Astrocyte (in vitro differentiated cells and primary cell): ENCODE measurements around the gene ING5. TPM values are rescaled to one million over a fixed set of nuclear protein-coding genes. Genes with fewer than 3 reads are reported as not detected.

Source experiments
- DNase-seq: peaks from one replicate; pipeline ENCODE4 v3.0.0-alpha.2; 2010; ENCODE audit warnings: low read depth
- FAIRE-seq: peaks from 2 replicates; lab custom pipeline; 2011; peaks lifted over from hg19 to GRCh38; lab: Jason Lieb, UNC
- H2AFZ ChIP-seq: 2 replicates; pipeline ENCODE4 v1.6.0; 2012; ENCODE audit warnings: low read depth, low read length, inconsistent platforms
- H3K27ac ChIP-seq: 2 replicates; pipeline ENCODE4 v1.5.1; 2011; ENCODE audit warnings: low read depth, low read length, inconsistent platforms
- H3K27me3 ChIP-seq: 2 replicates; pipeline ENCODE4 v1.6.0; 2011; ENCODE audit warnings: low read length, inconsistent platforms; ENCODE audit not compliant: insufficient read depth
- H3K36me3 ChIP-seq: 2 replicates; pipeline ENCODE4 v1.5.1; 2011; ENCODE audit warnings: low read length, inconsistent platforms; ENCODE audit not compliant: insufficient read depth
- H3K4me1 ChIP-seq: 2 replicates; pipeline ENCODE4 v1.5.1; 2011; ENCODE audit warnings: low read length, inconsistent platforms; ENCODE audit not compliant: insufficient read depth
- H3K4me2 ChIP-seq: 2 replicates; pipeline ENCODE4 v1.6.0; 2012; ENCODE audit warnings: low read length, inconsistent platforms
- H3K4me3 ChIP-seq: 2 replicates; pipeline ENCODE4 v1.5.1; 2011; ENCODE audit warnings: low read depth, mild to moderate bottlenecking, low read length, inconsistent platforms; ENCODE audit not compliant: insufficient read depth
- H3K79me2 ChIP-seq: 2 replicates; pipeline ENCODE4 v1.6.0; 2012; ENCODE audit warnings: mild to moderate bottlenecking, low read length, inconsistent platforms; ENCODE audit not compliant: insufficient read depth
- H3K9ac ChIP-seq: 2 replicates; pipeline ENCODE4 v1.6.0; 2012; ENCODE audit warnings: mild to moderate bottlenecking, low read length, inconsistent platforms
- H3K9me3 ChIP-seq: 2 replicates; pipeline ENCODE4 v1.5.1; 2012; ENCODE audit warnings: low read depth, mild to moderate bottlenecking, low read length, inconsistent platforms; ENCODE audit not compliant: insufficient read depth
- H4K20me1 ChIP-seq: 2 replicates; pipeline ENCODE4 v1.6.0; 2012; ENCODE audit warnings: low read length, inconsistent platforms; ENCODE audit not compliant: insufficient read depth
- H3K27ac Mint-ChIP-seq: one replicate; pipeline ENCODE4 v1.8.0; 2021; ENCODE audit warnings: mild to moderate bottlenecking, mixed read lengths; ENCODE audit not compliant: unreplicated experiment
- H3K27me3 Mint-ChIP-seq: one replicate; pipeline ENCODE4 v1.8.0; 2021; ENCODE audit warnings: low read depth, mixed read lengths; ENCODE audit not compliant: unreplicated experiment
- H3K36me3 Mint-ChIP-seq: one replicate; pipeline ENCODE4 v1.8.0; 2021; ENCODE audit warnings: low read depth, mixed read lengths; ENCODE audit not compliant: unreplicated experiment
- H3K4me1 Mint-ChIP-seq: one replicate; pipeline ENCODE4 v1.8.0; 2021; ENCODE audit warnings: low read depth, mixed read lengths; ENCODE audit not compliant: unreplicated experiment
- H3K4me3 Mint-ChIP-seq: one replicate; pipeline ENCODE4 v1.8.0; 2021; ENCODE audit warnings: mild to moderate bottlenecking, moderate library complexity, mixed read lengths; ENCODE audit not compliant: unreplicated experiment
- H3K9me3 Mint-ChIP-seq: one replicate; pipeline ENCODE4 v1.8.0; 2021; ENCODE audit warnings: mild to moderate bottlenecking, mixed read lengths; ENCODE audit not compliant: unreplicated experiment
- CTCF ChIP-seq: IDR thresholded peaks from 2 replicates; pipeline ENCODE4 v1.5.1; 2011; ENCODE audit warnings: low read depth, mild to moderate bottlenecking, inconsistent platforms, low read length, moderate library complexity; ENCODE audit not compliant: insufficient read depth
- EZH2 ChIP-seq: IDR thresholded peaks from 2 replicates; pipeline ENCODE4 v1.6.1; 2012; ENCODE audit warnings: mild to moderate bottlenecking, low read length, inconsistent platforms; ENCODE audit not compliant: insufficient read depth
- total RNA-seq: library from RNA; stranded (reverse); gene quantifications from 2 replicates; pipeline ENCODE4 v1.2.1, GENCODE V29; 2021

ING5 gene
- total RNA-seq, 1 donor from 2014 or later = 19.7 TPM

- H3K9me3 Mint-ChIP-seq = peaks cover 13% of the 10 kb centered on the region
- no peaks in the 10 kb centered on the region for H3K79me2 ChIP-seq
- no peak overlapping the region for H3K27ac ChIP-seq
- no peaks in the 10 kb centered on the region for H3K4me1 ChIP-seq
- no peaks in the 10 kb centered on the region for H3K4me1 Mint-ChIP-seq
- H3K4me3 ChIP-seq = no peak overlapping the region
- no peak overlapping the region for H3K4me3 Mint-ChIP-seq
- H3K27ac Mint-ChIP-seq = no peak overlapping the region
- no peaks in the 10 kb centered on the region for H3K27me3 ChIP-seq
- H3K27me3 Mint-ChIP-seq = no peaks in the 10 kb centered on the region
- H4K20me1 ChIP-seq = no peaks in the 10 kb centered on the region
- peaks cover 5% of the 10 kb centered on the region for H3K9me3 ChIP-seq
- H3K36me3 ChIP-seq = peaks cover 5% of the 10 kb centered on the region
- H3K36me3 Mint-ChIP-seq = peaks cover 35% of the 10 kb centered on the region
- no peak for DNase-seq
- H3K9ac ChIP-seq = no peak overlapping the region
- TF ChIP-seq EZH2 (no peak), CTCF (no peak)
- FAIRE-seq = no peak
- H2AFZ ChIP-seq = no peak overlapping the region
- no peak overlapping the region for H3K4me2 ChIP-seq
Measured at GRCh38 chr2:241719093-241719492, 17.3 kb downstream of the ING5 start.

DNA sequence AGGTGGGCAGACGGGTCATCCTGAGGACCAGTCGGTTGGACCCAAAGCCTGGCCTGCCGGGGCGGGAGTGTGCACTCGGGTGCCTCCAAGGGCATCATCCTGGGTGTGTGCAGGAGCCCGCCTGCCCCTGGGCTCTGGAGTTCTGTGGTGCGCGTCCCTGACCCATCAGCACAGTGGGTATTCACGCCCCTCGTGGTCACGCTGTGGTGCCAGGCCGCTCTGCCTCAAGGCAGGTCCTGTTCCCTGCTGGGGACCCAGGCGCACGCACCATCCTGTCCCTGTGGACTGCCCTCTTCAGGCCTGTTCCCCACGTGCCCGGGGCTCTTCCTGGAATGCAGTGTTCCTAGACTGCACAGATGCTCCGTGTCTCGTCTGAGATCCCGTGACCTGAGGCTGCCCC, 18.3 kb downstream of the ING5 start:
- DNase-seq (no peak), FAIRE-seq (no peak)
- H3K36me3 Mint-ChIP-seq = peaks cover 37% of the 10 kb centered on the region
- Histone ChIP-seq H3K4me3 (no peak overlapping the region), H3K9me3 (peaks cover 5% of the 10 kb centered on the region), H3K36me3 (peaks cover 3% of the 10 kb centered on the region), H2AFZ (no peak overlapping the region), H3K79me2 (no peaks in the 10 kb centered on the region), H3K27ac (no peak overlapping the region), H3K27me3 (no peaks in the 10 kb centered on the region), H4K20me1 (no peaks in the 10 kb centered on the region), H3K9ac (no peak overlapping the region), H3K4me2 (no peak overlapping the region), H3K4me1 (no peaks in the 10 kb centered on the region)
- H3K4me3 Mint-ChIP-seq = no peak overlapping the region
- TF ChIP-seq CTCF = no peak
- no peak for TF ChIP-seq EZH2
- H3K27ac Mint-ChIP-seq = no peak overlapping the region
- H3K4me1 Mint-ChIP-seq = no peaks in the 10 kb centered on the region
- H3K9me3 Mint-ChIP-seq = peaks cover 13% of the 10 kb centered on the region
- H3K27me3 Mint-ChIP-seq = no peaks in the 10 kb centered on the region

- no peaks in the 10 kb centered on the region for H3K27me3 ChIP-seq
- H3K27ac Mint-ChIP-seq = no peak overlapping the region
- H4K20me1 ChIP-seq = no peaks in the 10 kb centered on the region
- no peaks in the 10 kb centered on the region for H3K27me3 Mint-ChIP-seq
- peaks cover 13% of the 10 kb centered on the region for H3K9me3 Mint-ChIP-seq
- H3K79me2 ChIP-seq = no peaks in the 10 kb centered on the region
- H3K4me1 ChIP-seq = no peaks in the 10 kb centered on the region
- FAIRE-seq (no peak), DNase-seq (no peak)
- TF ChIP-seq CTCF = no peak
- no peak for TF ChIP-seq EZH2
- H3K36me3 ChIP-seq = peaks cover 3% of the 10 kb centered on the region
- H3K9ac ChIP-seq = no peak overlapping the region
- no peak overlapping the region for H3K27ac ChIP-seq
- no peak overlapping the region for H2AFZ ChIP-seq
- peaks cover 5% of the 10 kb centered on the region for H3K9me3 ChIP-seq
- H3K4me2 ChIP-seq = no peak overlapping the region
- H3K4me3 Mint-ChIP-seq = no peak overlapping the region
- H3K36me3 Mint-ChIP-seq = peaks cover 37% of the 10 kb centered on the region
- no peaks in the 10 kb centered on the region for H3K4me1 Mint-ChIP-seq
- H3K4me3 ChIP-seq = no peak overlapping the region
Measured at GRCh38 chr2:241720560-241720959, 18.7 kb downstream of the ING5 start.
